ENCODE results near the gene MYLIP.
A peak's percentile ranks its signal among the peaks of the same experiment; 100 is the strongest.

The MYLIP gene

DNA sequence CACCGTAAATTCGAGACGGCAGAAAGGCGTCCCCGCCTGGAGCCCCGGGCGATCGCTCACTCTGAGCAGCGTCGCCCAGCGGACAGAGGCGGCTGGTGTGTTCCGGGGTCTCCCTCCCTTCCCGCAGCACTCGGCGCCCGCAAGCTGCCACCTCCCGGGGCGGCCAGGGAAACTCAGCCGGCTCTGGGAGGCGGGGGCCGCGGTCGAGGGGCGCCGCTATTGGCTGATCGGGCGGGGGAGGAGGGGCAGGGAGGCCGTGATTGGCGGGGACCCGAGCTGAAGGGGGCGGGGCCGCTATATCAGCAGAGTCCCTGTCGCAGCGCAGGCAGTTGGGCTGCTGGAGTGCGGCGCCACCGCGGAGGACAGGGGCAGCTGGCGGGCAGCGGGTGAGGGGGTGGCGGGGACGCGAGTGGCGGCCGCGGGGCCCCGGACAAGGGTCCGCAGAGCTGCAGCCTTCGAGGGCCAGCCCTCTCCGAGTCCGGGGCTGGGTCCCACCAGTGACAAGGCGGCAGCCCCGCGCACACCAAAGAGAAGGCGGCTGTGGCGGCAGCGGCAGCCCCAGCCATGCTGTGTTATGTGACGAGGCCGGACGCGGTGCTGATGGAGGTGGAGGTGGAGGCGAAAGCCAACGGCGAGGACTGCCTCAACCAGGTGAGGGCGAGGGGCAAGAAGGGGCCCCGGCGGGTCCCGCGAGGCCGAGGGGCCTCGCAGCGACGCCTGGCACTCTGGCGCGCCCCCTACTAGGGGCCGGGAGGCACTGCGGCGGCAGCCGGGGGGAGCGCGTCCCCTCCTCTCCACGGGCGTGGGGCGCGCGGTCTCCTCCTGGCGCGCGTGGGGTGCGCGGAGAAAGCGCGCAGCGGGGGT is at the start of gene MYLIP:
MYLIP (plus strand) TSS at position 328 of the 864 bp plus-strand sequence; CDS start at position 565, 237 bp downstream.
- DNase-seq (ENCODE audit: low read depth), result peak; percentile 88

DNA sequence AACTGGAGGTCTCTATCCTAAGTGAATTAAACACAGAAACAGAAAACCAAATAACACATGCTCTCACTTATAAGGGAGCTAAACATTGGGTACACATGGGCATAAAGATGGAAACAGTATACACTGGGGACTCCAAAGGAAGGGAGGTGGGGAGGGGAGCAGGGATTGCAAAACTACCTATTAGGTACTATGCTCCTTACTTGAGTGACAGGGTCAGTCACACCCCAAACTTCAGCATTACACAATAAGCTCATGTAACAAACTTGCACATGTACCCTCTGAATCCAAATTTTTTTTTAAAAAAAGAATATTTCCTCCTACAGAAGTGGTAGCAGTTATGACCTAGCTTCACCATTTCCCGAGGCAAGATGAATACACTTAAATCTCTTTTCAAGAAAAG is 49.5 kb upstream of the MYLIP start:
- DNase-seq (ENCODE audit: low read depth), result no peak

DNA sequence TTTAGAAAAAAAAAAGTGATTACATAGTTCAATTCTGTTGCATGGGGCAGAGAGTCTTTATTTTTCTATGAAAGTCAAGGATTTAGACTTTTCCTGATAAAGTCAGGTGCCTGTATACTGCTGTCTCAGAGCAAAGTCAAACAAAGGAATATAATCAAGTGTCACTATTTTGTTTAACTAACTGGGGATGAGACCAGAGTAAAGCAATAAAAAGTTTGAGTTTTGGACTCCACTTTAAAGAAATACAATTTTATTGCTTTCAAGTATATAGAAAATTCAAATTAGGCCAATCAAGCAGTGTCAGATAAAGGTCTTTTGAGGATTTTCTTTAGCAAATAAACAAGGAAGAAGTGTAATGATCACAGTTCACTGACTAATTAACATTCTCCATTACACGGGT is 48.7 kb upstream of the MYLIP start:
- no peak for DNase-seq (ENCODE audit: low read depth)

DNA sequence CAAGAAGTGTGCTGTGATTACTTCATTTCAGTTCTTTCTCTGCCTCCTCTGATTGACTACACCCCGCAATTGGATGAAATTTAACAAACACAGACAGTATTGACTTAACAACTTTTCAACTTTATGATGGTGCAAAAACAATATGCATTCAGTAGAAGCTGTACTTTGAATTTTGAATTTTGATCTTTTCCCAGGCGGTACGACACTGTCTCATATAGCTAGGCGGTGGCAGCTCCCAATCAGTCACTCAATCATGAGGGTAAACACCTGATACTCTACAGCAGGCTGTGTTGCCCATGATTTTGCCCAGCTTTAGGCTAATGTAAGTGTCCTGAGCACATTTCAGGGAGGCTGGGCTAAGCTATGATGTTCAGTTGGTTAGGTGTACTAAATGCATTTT is 47.6 kb upstream of the MYLIP start:
- no peak for DNase-seq (ENCODE audit: low read depth)

DNA sequence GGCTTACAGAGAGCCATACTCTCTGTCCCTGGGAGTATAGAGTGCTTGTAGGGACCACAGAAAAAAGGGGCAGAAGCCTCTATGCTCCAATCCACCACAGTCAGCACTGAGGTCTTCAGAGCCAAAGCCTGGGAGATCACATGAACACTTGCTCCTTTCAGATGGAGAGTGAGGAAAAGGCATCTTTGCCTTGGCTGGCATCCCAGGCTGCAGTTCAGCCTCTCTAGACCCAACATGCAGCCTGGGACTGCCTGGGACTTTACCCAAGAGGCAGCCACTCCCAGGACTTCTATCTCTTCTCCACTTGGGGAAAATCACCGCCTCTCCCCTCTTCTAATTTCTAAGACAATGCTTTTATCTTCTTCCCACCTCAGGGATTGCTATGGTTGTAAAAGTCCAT is 46.5 kb upstream of the MYLIP start:
- DNase-seq (ENCODE audit: low read depth), result no peak

DNA sequence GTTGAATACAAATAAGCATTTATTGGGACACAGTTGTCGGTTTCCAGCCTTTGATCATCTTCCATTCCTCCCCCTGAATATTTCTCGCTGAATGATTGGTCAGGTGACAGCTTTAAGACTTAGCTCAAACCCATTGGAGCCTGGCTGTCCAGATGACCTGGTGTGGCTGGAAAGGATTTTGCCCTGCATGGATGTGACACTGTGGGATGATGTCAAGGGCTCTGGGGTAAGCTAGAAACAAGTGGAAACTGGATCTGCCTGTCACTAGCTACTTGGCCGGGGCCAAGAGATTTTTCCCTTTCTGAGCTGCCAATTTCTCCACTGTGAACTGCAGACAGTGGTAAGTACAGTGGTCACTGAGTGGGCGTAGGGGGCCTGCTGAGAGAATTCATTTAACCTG is 41.9 kb upstream of the MYLIP start:
- no peak for DNase-seq (ENCODE audit: low read depth)

DNA sequence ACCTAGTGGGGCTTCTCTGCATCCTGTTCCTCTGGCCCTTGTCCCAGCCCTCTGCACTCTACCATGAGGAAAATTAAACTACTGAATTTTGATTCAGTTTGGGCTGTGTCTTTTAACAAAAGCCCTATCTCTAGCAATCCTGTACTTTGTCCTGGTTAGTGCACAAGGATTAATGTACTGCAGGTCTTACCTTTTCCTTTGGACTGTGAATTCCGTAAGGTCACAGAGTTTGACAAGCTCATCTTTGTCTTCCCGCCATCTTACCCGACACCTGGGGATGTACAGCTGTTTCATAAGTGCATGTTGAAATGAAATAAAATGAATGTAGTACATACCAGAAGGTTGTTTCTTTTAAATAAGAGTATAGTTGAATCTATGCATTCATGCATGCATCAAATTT is 41.5 kb upstream of the MYLIP start:
- DNase-seq (ENCODE audit: low read depth), result no peak

DNA sequence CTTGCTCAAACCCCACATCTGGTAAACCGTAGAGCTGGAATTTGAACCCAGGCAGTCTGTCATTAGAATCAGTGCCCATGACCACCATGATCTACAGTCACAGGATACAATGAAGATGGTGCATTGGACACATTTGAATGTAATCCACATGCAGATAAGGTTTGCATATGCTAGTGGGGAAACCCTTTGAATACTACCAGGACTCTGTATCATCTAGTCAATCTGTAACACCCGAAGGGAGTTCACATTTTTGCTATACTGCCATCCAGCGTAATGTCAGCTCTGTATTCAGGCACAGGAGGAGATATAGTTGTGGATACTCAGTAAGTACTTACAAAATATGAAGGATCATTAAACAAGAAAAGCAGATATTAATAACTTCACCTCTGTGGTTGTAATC is 40.5 kb upstream of the MYLIP start:
- DNase-seq (ENCODE audit: low read depth), result no peak

DNA sequence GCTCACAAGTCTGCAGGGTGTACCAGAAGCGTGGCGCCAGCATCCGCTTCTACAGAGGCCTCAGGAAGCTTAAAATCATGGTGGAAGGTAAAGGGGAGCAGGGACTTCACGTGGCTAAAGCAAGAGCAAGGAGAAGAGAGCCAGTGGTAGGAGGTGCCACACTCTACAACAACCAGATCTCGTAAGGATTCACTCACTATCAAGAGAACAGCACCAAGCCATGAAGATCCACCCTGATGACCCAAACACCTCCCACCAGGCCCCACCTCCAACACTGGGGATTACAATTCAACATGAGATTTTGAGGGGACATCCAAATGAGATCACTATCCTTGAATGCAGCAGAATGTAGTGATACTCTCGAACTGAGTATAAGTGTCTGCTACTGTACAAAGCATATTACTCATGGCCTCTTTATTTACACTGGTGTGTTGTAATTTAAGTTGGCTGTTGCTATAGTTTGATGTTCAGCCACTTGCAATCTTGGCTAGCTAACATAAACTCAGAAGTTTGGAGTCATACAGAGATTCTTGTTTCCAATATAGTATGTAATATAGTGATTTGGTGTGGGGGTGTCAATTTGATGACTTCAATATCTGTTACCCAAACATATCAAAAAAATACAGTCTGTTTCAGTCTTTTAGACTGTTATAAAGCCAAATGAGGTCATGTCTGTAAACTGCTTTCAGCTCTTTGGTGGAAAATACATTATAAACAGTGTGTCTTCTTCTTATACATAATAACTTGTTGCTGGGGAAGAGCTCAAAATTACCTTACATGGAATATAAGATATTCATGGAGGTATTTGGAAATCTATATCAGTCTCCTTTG is 39.4 kb upstream of the MYLIP start:
- peak; percentile 57 for DNase-seq (ENCODE audit: low read depth)

DNA sequence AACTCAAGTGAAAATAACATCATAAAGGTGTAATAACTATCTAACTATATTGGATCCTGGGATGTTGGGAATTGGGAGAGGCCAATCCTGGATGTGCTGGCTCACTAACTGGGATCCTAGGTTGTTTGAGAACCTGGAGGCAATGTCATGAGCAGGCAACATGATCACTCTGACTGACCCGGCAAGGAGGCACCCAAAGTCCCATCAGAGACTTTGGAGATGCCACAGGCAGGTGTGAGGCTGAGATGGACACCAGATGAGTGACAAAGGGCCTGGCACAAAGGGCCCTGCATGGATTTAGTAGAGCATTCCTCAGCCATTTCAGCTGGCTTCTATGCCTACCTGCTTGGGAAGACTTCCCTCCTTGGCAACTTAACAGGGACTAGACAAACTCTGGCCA is 38.4 kb upstream of the MYLIP start:
- DNase-seq (ENCODE audit: low read depth), result no peak

DNA sequence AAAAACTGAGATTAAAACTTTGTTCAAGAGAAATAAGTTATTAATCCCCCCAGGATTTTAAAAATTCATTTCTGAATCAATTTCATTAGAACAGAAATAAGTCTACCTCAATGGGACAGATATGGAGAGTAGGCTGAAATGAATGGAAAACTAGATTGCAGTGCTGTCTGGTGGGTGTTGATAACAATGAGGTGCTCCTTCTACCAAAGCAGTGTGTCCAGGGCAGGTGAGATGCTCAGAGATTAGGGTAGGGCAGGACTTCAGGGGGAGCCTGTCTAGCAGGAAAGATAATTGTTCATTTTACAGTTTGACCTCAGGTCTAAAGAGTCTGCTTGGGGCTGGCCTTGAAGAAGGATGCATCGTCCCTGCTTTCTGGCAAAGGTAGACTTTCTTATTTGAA is 38.0 kb upstream of the MYLIP start:
- DNase-seq (ENCODE audit: low read depth), result no peak

DNA sequence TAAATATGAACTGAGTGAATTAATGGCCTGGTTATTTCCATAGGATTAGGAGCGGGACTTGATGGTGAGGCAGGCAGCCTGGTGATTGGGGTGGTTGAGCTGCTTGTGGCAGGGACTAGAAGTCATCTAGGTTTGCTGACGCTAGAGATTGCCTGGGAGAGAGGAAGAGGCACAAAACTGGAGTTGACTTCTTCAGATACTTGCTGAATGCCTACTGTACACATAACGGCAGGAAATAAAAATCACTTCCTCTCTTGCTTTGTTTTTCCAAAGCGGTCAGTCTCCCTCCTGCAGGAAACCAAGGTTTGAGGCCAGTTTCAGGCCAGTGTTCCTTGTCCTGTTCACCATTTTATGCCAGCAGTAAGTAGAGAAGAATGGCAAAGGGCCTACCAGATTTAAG is 36.7 kb upstream of the MYLIP start:
- no peak for DNase-seq (ENCODE audit: low read depth)

DNA sequence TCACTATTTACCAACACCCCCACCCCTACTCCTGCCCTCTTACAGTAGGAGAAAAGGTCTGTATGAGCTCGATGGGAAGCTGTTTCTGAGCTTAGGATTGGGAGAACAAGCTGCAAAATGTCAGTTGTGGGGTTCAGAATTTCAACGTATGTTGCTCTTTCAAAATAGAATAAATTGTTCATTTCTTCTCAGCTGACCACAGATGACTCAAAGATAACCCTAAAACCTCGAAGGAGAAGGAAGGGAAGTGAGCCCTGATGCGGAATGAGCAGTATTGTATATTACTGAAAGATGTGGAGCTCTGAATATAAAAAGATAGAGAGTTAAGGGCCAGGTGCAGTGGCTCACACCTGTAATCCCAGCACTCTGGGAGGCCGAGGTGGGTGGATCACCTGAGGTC is 35.9 kb upstream of the MYLIP start:
- no peak for DNase-seq (ENCODE audit: low read depth)

DNA sequence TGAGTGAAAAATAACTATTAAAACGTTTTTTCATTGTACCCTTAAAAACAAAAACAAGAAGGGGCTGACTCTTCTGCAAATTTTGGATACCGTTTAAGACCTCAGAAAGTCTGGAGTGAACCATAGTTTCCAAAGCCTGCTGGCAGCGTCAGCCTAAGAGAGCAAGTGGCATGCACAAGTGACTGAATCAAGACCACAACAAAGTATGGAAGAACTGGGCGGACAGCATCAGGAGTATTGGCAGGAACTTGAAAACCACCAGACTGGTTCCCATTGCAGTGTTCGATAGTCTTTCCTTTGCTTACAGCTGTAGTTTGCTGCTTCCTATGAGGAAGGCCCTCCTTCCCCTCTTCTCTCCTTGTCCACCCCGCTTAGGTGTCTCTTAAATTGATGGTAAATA is 33.7 kb upstream of the MYLIP start:
- DNase-seq (ENCODE audit: low read depth), result no peak

DNA sequence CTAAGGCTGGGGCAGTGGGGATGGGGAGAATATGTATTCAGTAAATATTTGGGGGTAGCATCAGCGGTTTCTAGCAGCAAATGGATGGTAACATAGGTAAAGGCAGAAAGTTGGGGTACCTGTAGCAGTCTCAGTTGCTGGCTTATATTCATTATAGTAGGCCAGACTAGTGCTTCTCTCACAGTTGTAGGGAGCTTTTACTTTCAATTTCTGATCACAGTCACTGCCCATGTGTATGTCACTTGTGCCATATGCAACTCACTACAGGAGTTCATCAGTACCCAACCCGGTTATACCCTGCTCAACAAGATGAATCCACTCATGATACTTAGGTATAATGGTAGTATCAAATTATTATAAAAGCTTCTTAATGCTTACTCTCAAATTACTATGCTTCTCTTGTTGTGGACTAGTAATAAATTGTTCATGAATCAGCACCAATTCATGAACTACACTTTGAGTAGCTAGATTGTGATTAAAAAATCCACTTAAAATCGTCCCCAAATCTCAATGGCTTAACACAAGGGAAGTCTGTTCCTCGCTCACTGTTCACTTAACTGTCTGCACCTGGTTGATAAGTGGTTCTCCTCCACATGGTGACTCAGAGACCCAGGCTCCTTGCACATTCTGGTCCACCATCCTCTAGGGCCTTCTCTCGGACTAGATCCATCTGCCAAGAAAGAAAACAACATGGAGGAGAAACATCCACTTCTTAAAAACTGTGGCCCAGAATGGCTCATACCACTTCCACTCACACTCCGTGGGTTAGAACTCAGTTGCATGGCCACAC is 31.3 kb upstream of the MYLIP start:
- DNase-seq (ENCODE audit: low read depth), result no peak

DNA sequence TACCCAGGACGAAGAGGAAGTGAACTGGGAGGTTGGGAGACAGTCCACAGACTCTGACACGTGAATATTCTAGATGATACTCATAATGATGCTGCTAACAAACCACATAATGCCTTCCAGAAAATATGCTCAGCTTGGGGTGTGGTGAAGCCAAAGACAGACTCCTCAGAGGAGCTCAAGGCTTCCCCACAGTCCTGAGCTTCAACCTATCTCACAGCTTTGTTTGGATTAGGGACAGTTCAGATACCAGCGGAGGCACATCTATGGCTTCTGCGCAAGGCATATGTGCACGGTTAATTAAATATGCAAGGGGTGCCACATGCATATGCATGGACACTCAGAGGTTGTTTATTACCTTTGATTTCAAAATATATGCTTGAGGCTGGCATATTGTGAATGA is 30.7 kb upstream of the MYLIP start:
- no peak for DNase-seq (ENCODE audit: low read depth)

DNA sequence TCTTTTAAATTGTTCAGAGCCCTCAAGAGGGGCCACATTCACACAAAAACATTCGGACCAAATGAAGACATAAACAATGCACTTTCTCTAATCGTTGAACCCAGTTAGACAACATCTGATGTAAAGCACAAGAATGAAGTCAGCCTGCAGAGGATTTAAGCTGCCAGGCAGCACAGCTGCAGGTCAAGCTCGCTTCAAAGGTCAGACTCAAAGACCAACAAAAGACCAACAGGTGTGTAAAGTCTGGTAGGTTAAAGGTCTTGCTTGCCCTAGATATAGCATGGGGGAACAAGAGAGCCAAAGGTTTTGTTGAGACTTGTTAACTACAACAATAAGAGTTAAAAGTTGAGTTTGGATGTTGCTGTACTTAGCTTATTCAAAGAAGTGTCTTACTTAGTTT is 26.7 kb upstream of the MYLIP start:
- no peak for DNase-seq (ENCODE audit: low read depth)

DNA sequence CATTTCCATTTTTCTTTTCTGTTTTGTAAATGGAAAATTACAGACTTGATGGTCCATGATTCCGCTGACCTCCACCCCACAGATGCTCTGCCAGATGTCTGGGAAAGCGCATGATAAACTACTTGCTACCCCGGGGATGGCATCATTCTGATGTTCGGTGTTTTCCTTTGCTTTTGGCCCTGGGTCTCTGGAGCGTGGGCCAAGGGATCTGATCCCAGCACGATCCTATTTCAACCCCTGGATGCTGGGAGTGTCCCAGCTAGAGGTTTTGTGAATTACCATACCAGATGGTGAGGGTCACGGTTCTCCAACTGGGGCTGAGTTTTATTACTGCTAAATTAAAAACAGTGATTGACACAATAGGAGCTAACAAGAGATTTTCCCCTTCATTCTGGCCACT is 25.2 kb upstream of the MYLIP start:
- no peak for DNase-seq (ENCODE audit: low read depth)

DNA sequence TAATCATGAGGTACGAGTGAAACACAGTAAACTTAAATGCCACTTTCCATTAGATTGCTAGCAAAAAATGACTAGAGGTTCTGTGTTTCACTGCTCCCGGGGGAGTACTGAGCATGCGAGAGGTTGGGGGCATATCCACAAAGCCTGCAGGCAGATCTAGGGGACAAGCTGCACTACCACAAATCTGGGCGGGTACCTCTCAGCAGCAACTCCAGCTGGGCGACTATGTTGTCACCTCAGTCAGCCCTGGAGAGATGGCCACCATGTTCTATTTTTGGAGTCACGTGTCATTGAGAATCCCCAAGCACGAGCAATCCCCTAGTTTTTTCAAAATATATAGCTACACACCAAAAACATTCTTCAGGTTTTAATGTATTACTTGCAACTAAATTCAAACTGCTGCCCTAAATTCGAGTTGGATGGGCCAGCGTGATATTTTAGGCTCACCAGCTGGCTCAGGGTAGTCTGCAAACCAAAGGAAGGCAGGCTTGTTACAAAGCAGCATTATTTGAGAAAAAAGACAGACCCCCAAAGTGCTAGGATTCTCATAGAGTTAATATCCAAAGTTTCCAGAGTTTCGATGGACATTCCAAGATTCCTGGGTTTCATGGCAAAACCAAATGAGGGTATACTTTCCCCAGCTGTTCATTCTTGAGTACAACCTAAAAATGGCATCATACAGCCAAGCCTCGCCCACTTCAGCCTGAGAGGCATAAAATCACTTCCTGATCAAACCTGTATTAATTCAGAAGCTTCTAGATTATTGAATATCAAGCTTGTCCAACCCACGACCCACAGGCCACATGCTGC is 24.1 kb upstream of the MYLIP start:
- no peak for DNase-seq (ENCODE audit: low read depth)

DNA sequence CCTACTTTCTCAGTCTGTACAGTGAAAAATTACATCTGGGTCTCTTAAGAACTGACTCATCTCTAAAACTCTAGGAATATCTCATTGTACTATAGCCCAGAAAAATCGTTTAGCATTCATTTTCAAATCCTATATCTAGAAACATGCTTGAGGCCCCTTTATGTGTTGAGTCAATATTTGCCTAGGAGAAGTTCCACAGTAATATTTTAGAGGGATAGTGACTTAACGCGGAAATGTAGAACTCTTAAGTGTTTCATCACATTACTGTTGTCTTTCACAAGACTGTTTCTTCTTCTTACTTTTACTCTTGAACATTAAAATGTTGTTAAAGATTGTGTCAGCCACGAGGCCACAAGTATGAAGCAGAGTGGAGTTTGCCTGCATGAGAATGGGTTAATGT is 23.0 kb upstream of the MYLIP start:
- DNase-seq (ENCODE audit: low read depth), result peak; percentile 9

DNA sequence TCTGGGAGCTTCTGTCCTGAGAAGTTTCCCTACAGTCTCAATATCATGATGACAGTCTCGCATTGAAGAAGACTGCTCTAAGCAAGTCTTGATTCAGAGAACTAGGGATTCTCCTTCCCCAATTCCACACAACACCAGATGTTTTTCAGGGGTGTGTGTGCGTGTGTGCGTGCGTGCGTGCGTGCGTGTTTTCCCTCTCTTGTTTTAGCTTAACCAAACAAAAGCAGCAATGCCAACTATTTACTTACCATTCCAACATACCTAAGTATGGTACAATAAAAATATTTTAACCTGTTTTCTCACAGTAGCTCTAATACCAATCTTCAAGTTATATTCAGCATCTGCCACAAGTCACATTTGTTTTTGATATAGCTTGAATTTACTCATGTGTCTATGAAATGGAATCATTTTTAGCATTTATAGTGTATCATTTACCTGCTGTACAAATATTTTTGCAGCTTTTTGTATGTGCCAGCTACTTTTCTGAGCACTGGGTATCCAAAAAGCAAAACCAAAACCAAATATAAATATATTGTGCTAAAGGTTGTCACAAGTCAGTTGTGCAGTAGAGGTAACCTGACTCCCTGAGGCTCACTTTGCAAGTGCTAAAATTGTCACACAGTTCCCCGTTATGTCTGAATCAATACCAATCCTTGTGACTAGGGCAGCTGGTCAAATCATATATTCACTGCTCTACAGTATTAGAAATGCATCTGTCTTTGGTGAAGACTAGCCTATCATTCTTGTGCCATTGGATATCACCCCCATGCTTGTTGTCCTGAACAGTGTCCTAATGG is 21.7 kb upstream of the MYLIP start:
- no peak for DNase-seq (ENCODE audit: low read depth)

Measured in iris pigment epithelial cell (primary cell).